Body of pancreas (tissue), 4 donors: ENCODE results near the gene PLIN4. TPM values are rescaled to one million over a fixed set of nuclear protein-coding genes. Genes with fewer than 3 reads are reported as not detected.

Experiments used
- ATAC-seq: fragments of 150-250 bp; one replicate; pipeline ENCODE4 v1.9.1; 2016
- DNase-seq, 4 donors: peaks; one replicate each; pipeline ENCODE4 v3.0.0-alpha.2; 2019
- H3K27ac ChIP-seq, 4 donors: fragments of 200-600 bp; sonication (generic); 1 replicate in 3 of 4; 2 replicates in 1 of 4; pipeline versions ENCODE4 v1.5.1 to v1.6.1; 2016 to 2019; ENCODE audit warnings: mild to moderate bottlenecking in 1 of 4, mixed read lengths in 1 of 4, moderate library complexity in 1 of 4
- H3K27me3 ChIP-seq, 2 donors: fragments of 200-600 bp; sonication (generic); one replicate each; pipeline ENCODE4 v1.6.0; 2016; ENCODE audit warnings: mild to moderate bottlenecking in 1 of 2
- H3K36me3 ChIP-seq, 2 donors: fragments of 200-600 bp; sonication (generic); replicated peaks in 1 of 2; 2 replicates each; pipeline ENCODE4 v1.5.1; 2016; ENCODE audit warnings: low read depth in 2 of 2; ENCODE audit not compliant: insufficient read depth in 1 of 2
- H3K4me1 ChIP-seq: fragments of 200-600 bp; sonication (generic); one replicate; pipeline ENCODE4 v1.6.0; 2016
- H3K4me3 ChIP-seq, 2 donors: fragments of 200-600 bp; sonication (generic); 1 replicate in 1 of 2; 2 replicates in 1 of 2; pipeline ENCODE4 v1.5.1; 2016 to 2019
- H3K9me3 ChIP-seq, 3 donors: fragments of 200-600 bp; sonication (generic); 1 replicate in 2 of 3; 2 replicates in 1 of 3; pipeline ENCODE4 v1.5.1; 2016
- CTCF ChIP-seq, 7 experiments: fragments of 450-650 bp in 4 of 7; fragments of 200-600 bp in 3 of 7; sonication (generic) in 3 of 7; IDR thresholded peaks; one replicate each; pipeline ENCODE4 v1.5.1; 2016 to 2019; ENCODE audit warnings: antibody characterized with exemption in 7 of 7
- POLR2A ChIP-seq, 3 donors: fragments of 450-650 bp; IDR thresholded peaks; one replicate each; pipeline ENCODE4 v1.6.1; 2016; ENCODE audit warnings: antibody characterized with exemption in 3 of 3, mild to moderate bottlenecking in 2 of 3
- WGBS, 2 donors: methylation state at CpG; one replicate each; pipeline ENCODE4 v1.1.5; 2017; 5-methylcytosine and 5-hydroxymethylcytosine counted together
- intact Hi-C: fragments of 100-400 bp; cut with DNase I; formaldehyde crosslinking; loops from one replicate; pipeline ENCODE4 v1.15.1; 2023
- total RNA-seq, 2 donors: library from RNA; depleted of rRNA; stranded (reverse); fragments of >200 nt; gene quantifications; one replicate each; pipeline ENCODE4 v1.1.0, GENCODE V29; 2016

Gene PLIN4
- total RNA-seq, 2 donors from 2014 or later: 18.9 to 125 TPM

DNA sequence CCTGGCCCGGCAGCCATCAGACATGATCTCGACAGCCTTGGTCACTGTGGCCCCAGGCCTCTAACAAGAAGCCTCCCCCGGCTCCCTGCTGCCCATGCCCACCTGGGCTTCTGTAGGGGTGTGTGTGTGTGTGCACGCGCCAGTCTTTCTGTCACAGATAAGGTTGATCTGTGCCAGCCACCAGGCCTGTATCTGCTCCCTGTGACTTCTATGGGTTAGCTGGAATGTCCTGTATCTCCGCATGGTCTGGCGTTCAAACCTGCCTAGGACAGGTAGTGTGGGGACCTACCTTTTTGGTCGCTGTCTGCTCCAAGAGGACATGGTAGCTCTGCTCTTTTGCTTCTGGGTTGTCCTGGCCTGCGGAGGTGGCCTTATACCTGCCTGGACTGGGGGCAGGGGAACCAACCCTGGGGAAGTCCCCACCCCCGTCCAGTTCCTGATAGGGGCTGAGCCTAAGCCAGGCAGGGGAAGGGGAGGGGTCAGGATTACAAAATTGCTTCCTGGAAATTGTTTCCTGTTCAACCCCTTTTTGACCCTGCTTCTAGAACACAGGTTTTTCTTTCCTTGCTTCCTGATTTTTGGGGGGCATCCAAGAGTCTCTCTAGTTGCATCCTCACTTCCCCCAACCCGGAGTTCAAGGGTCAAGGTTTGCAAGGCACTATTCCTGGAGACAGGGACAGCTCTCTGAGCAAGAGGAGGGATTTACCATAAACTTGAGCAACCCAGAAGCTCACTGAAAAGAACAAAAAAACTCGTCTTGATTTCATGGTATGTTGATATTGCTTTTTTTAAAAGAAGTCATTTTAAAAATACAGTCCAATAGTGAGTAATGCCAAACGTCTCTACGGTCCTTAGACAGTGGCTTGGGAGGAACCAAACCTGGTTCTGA lies 21.7 kb upstream of the PLIN4 start, which contains the start of gene LRG1:
TSS of gene LRG1 (minus strand) at position 344 of the 889 bp plus-strand sequence. CDS start at position 321, 23 bp downstream.
- 18 to 22% methylated on average over 12 to 14 of the region's 14 CpGs for WGBS, 2 donors
- H3K4me3 ChIP-seq: no peak within 1 kb of the TSS
- peak within 1 kb of the TSS; percentile 73 to 90 (median 85) for H3K27ac ChIP-seq

DNA sequence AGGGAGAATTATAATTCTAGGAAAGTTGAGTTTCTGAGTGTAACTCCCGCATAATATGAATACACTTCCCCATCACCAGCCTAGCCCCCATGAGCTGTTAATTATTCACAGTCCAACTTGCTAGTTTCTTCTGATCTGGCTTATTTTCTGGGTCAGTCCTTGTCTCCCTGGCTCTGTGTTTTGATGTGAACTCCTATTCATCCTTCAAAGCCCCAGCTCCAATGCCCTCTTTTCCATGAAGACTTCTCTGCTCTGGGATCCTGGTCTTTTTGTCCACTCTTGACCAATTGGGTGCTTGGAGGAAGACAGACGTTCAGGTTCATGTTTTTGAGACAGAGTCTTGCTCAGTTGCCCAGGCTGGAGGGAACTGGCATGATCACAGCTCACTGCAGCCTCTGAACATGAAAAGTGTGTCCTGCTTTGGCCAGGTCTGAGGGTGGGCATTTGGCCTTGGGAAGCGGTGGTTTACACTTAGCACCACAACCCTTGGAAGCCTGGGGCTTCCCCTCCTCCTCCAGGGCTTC lies 20.9 kb upstream of the PLIN4 start:
- intact Hi-C loops: no loop called here
- H3K4me3 ChIP-seq: no peak overlapping the region
- H3K27me3 ChIP-seq: no peaks in the 10 kb centered on the region
- no peaks in the 10 kb centered on the region for H3K36me3 ChIP-seq
- peaks cover 74% of the 10 kb centered on the region for H3K4me1 ChIP-seq
- H3K9me3 ChIP-seq: no peaks in the 10 kb centered on the region
- WGBS, 2 donors: 57 to 91% methylated on average over 2 to 3 of the region's 3 CpGs
- ATAC-seq (no peak), DNase-seq (no peak)
- TF ChIP-seq CTCF (IDR thresholded peaks at IDR 0.05) (no peak), POLR2A (IDR thresholded peaks at IDR 0.05) (no peak)
- H3K27ac ChIP-seq: peak overlapping the region; percentile 57 to 90 (median 85)

More for the DNA sequence above, 21.7 kb upstream of the PLIN4 start, which contains the start of gene LRG1:
- ATAC-seq (peak; percentile 85), DNase-seq (peak; percentile 91 to 96 (median 92))
- Histone ChIP-seq H3K9me3 (no peaks in the 10 kb centered on the region), H3K27me3 (no peaks in the 10 kb centered on the region), H3K36me3 (no peaks in the 10 kb centered on the region), H3K4me1 (peaks cover 67% of the 10 kb centered on the region)
- TF ChIP-seq POLR2A (IDR thresholded peaks at IDR 0.05) (peak; percentile 91 to 99 (median 99)), CTCF (IDR thresholded peaks at IDR 0.05) (no peak)
- intact Hi-C loops: no loop called here

DNA sequence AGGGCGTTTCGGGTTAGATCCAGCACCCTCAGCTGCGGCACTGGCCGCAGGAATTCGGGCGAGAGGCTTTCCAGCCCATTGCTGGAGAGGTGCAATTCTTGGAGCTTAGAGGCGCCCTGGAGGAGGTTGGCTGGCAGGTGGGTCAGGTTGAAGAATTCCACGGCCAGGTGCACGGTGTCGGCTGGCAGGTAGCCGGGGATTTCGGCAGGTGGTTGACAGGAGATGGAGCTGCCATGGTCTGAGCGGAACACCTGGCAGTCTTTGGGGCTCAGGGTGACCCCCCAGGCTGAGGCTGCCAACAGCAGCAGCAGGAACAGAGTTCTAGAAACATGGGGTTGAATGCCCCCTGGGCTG lies 20.3 kb upstream of the PLIN4 start:
- Histone ChIP-seq H3K9me3 (no peaks in the 10 kb centered on the region), H3K4me3 (no peak overlapping the region), H3K36me3 (no peaks in the 10 kb centered on the region), H3K27me3 (no peaks in the 10 kb centered on the region), H3K27ac (peak overlapping the region in 3 of 4 donors; percentile 82 to 90 (median 88)), H3K4me1 (peaks cover 80% of the 10 kb centered on the region)
- 40 to 84% methylated on average over 1 to 13 of the region's 13 CpGs for WGBS, 2 donors
- no peak for ATAC-seq
- peak in 1 of 4 donors; percentile 40 for DNase-seq
- no peak for TF ChIP-seq CTCF (IDR thresholded peaks at IDR 0.05)
- TF ChIP-seq POLR2A (IDR thresholded peaks at IDR 0.05): no peak
- intact Hi-C loops: no loop called here

GRCh38 chr19:4537953-4538600 lies 19.8 kb upstream of the PLIN4 start:
- peaks cover 81% of the 10 kb centered on the region for H3K4me1 ChIP-seq
- no peaks in the 10 kb centered on the region for H3K9me3 ChIP-seq
- 83 to 84% methylated on average over 11 to 27 of the region's 27 CpGs for WGBS, 2 donors
- H3K27ac ChIP-seq: peak overlapping the region in 3 of 4 donors; percentile 82 to 90 (median 88)
- H3K4me3 ChIP-seq: no peak overlapping the region
- H3K27me3 ChIP-seq: no peaks in the 10 kb centered on the region
- ATAC-seq (no peak), DNase-seq (no peak)
- no peak for TF ChIP-seq CTCF (IDR thresholded peaks at IDR 0.05)
- TF ChIP-seq POLR2A (IDR thresholded peaks at IDR 0.05): no peak
- intact Hi-C loops: no loop called here
- H3K36me3 ChIP-seq: no peaks in the 10 kb centered on the region
